HG03439 (cell line): ENCODE data around the gene RASAL2.
"Not testable (repeated sequence)": the region's sequence is repeated elsewhere in the genome, so short reads cannot be mapped to it uniquely, and the experiment has no call there.

ENCODE experiments used
- ATAC-seq: cut with Tn5 transposase; IDR thresholded peaks from one replicate; pipeline ENCODE4 v1.9.1; 2021; ENCODE audit warnings: mild to moderate bottlenecking, moderate library complexity; ENCODE audit not compliant: unreplicated experiment

RASAL2 gene

GRCh38 chr1:178371235-178371634 lies 277.3 kb downstream of the RASAL2 start:
- no peak for ATAC-seq

- no peak for ATAC-seq
Measured at GRCh38 chr1:178371933-178372388, 278.1 kb downstream of the RASAL2 start.

GRCh38 chr1:178374016-178374415 lies 280.1 kb downstream of the RASAL2 start:
- no peak for ATAC-seq

- no peak for ATAC-seq
Measured at GRCh38 chr1:178376008-178376407, 282.1 kb downstream of the RASAL2 start.

GRCh38 chr1:178379807-178380206 lies 285.9 kb downstream of the RASAL2 start:
- ATAC-seq: no peak

- no peak for ATAC-seq
Measured at GRCh38 chr1:178382372-178382771, 288.5 kb downstream of the RASAL2 start.

- ATAC-seq: no peak
Measured at GRCh38 chr1:178385662-178386061, 291.8 kb downstream of the RASAL2 start.

- no peak for ATAC-seq
Measured at GRCh38 chr1:178388418-178389145, 294.7 kb downstream of the RASAL2 start.

GRCh38 chr1:178389441-178389840 lies 295.5 kb downstream of the RASAL2 start:
- ATAC-seq: no peak

GRCh38 chr1:178390280-178390679 lies 296.4 kb downstream of the RASAL2 start:
- not testable (repeated sequence) for ATAC-seq

- ATAC-seq: no peak
Measured at GRCh38 chr1:178393370-178393769, 299.5 kb downstream of the RASAL2 start.

GRCh38 chr1:178396789-178397188 lies 302.9 kb downstream of the RASAL2 start:
- ATAC-seq: no peak

- no peak for ATAC-seq
Measured at GRCh38 chr1:178397678-178398077, 303.8 kb downstream of the RASAL2 start.

GRCh38 chr1:178399177-178399728 lies 305.3 kb downstream of the RASAL2 start:
- no peak for ATAC-seq

- no peak for ATAC-seq
Measured at GRCh38 chr1:178405137-178405536, 311.2 kb downstream of the RASAL2 start.

- ATAC-seq: no peak
Measured at GRCh38 chr1:178407215-178407614, 313.3 kb downstream of the RASAL2 start.

- no peak for ATAC-seq
Measured at GRCh38 chr1:178407655-178408054, 313.8 kb downstream of the RASAL2 start.

- ATAC-seq: no peak
Measured at GRCh38 chr1:178408871-178409270, 315.0 kb downstream of the RASAL2 start.

- no peak for ATAC-seq
Measured at GRCh38 chr1:178409541-178409940, 315.6 kb downstream of the RASAL2 start.

- peak; percentile 71 for ATAC-seq
Measured at GRCh38 chr1:178411756-178412399, 318.0 kb downstream of the RASAL2 start.

GRCh38 chr1:178412400-178412770 lies 318.5 kb downstream of the RASAL2 start:
- peak; percentile 84 for ATAC-seq

GRCh38 chr1:178417858-178418257 lies 324.0 kb downstream of the RASAL2 start:
- ATAC-seq: no peak
